Measurements from ENCODE around the gene TSKU.

DNA sequence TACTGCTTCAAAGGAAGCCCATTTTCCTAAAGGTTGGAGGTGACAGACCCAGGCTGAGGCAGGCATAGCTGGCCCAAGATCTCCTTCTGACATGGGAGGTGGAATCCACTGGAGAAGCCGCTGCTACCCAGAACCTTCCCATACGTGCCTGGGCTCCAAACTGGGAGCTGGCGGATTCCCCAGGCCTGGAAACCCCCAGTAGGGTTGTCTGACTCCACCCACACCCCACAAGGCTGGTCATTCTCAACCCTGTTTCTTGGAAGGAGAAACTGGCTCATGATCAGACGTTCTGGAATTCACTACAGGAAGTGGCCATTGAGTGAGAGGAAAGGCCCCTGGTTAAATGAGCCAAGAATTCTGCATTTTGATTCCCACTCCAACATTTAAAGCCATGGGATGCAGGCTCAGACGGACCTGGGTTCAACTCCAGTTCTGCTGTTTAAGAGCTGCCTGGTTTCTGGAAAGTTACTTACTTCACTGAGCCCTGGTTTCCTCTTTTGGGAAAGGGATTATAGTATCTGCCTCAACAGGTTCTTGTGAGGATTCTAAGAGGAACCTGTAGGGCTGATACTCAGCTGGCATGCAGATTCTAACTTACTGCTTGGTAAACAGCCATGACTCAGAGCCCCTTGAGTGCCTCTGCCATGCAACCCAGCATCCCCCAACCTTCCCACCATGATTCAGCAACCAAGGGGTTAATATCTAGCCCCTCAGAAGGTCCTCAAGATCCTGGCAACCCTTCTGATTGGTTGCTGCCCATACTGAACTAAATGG, 19.4 kb upstream of the TSKU start:
- no peak for TF ChIP-seq ZNF274 (IDR thresholded peaks at IDR 0.05; ENCODE audit: low read depth, low read length)
- TF ChIP-seq YY1 (IDR thresholded peaks at IDR 0.05; ENCODE audit: insufficient read depth, insufficient read length) = no peak

All from NT2/D1 (cell line).